LoVo (cell line): ENCODE data around the gene ARSB.
"Not testable (repeated sequence)": the region's sequence is repeated elsewhere in the genome, so short reads cannot be mapped to it uniquely, and the experiment has no call there.

Experiments used
- DNase-seq: peaks from one replicate; pipeline ENCODE4 v3.0.0-alpha.2; 2016; ENCODE audit warnings: low spot score

The ARSB gene

GRCh38 chr5:78903353-78903752 lies 81.8 kb downstream of the ARSB start:
- DNase-seq = no peak

- DNase-seq = peak; percentile 42
Measured at GRCh38 chr5:78899922-78900362, 85.2 kb downstream of the ARSB start.

GRCh38 chr5:78896132-78896531 lies 89.0 kb downstream of the ARSB start:
- DNase-seq = no peak

GRCh38 chr5:78895616-78896015 lies 89.5 kb downstream of the ARSB start:
- no peak for DNase-seq

- no peak for DNase-seq
Measured at GRCh38 chr5:78893940-78894677, 91.0 kb downstream of the ARSB start.

GRCh38 chr5:78890667-78891379 lies 94.3 kb downstream of the ARSB start:
- no peak for DNase-seq

- no peak for DNase-seq
Measured at GRCh38 chr5:78889369-78890140, 95.6 kb downstream of the ARSB start.

- no peak for DNase-seq
Measured at GRCh38 chr5:78888580-78889368, 96.3 kb downstream of the ARSB start.

GRCh38 chr5:78887384-78888118 lies 97.6 kb downstream of the ARSB start:
- no peak for DNase-seq

- peak; percentile 9 for DNase-seq
Measured at GRCh38 chr5:78886341-78887230, 98.5 kb downstream of the ARSB start.

GRCh38 chr5:78881884-78882283 lies 103.2 kb downstream of the ARSB start:
- no peak for DNase-seq

GRCh38 chr5:78879516-78879915 lies 105.6 kb downstream of the ARSB start:
- DNase-seq = no peak

GRCh38 chr5:78866076-78866475 lies 119.0 kb downstream of the ARSB start:
- DNase-seq = not testable (repeated sequence)

- no peak for DNase-seq
Measured at GRCh38 chr5:78858364-78858763, 126.7 kb downstream of the ARSB start.

GRCh38 chr5:78855026-78855425 lies 130.1 kb downstream of the ARSB start:
- no peak for DNase-seq

- not testable (repeated sequence) for DNase-seq
Measured at GRCh38 chr5:78851891-78852290, 133.2 kb downstream of the ARSB start.

- DNase-seq = no peak
Measured at GRCh38 chr5:78845470-78845869, 139.6 kb downstream of the ARSB start.

GRCh38 chr5:78843436-78843835 lies 141.7 kb downstream of the ARSB start:
- DNase-seq = no peak

- no peak for DNase-seq
Measured at GRCh38 chr5:78841767-78842166, 143.3 kb downstream of the ARSB start.

- no peak for DNase-seq
Measured at GRCh38 chr5:78838753-78839152, 146.4 kb downstream of the ARSB start.
